GM19328 (cell line): Measurements from ENCODE around the gene ACOT13.
"Not testable (repeated sequence)": the region's sequence is repeated elsewhere in the genome, so short reads cannot be mapped to it uniquely, and the experiment has no call there.

Experiments used
- ATAC-seq: cut with Tn5 transposase; IDR thresholded peaks from one replicate; pipeline ENCODE4 v1.9.1; 2021; ENCODE audit warnings: mild to moderate bottlenecking, moderate library complexity; ENCODE audit not compliant: unreplicated experiment

The ACOT13 gene

DNA sequence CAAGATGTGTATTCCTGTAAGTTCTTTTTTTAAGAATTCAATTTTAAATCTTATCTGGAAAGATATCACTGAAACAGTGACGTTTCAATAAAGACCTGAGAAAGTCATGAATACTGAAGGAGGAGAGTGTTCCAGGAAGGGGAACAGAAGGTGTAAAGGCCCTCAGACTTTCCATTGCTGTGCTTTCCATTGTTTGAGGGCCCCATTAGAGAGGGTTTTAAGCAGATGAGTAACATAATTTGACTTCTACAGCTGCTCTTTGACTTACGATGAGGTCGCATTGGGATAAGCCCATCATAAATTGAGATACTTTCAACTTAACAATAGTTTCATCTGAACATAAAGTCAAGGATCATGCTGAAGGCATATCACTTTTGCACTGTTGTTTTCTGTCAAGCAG, 24.7 kb downstream of the ACOT13 start:
- ATAC-seq = no peak

DNA sequence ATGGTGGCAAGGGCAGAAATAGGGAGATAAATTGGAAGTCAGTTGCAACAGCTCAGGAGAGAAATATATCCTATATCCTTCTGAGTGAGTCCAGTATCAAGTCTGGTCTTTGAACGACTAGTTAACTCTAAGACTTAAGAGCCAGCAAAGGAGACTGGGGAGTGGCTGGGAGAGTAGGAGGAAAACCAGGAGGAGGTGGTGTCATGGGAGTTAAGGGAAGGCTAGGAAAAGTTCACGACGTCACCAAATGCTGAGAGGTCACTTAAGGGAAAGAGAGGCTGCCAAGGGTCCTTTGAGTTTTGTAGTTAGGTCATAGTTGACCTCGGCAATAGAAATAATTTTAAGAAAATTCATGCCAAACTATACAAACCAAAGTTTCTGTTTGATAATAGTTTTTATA, 25.1 kb downstream of the ACOT13 start:
- no peak for ATAC-seq

DNA sequence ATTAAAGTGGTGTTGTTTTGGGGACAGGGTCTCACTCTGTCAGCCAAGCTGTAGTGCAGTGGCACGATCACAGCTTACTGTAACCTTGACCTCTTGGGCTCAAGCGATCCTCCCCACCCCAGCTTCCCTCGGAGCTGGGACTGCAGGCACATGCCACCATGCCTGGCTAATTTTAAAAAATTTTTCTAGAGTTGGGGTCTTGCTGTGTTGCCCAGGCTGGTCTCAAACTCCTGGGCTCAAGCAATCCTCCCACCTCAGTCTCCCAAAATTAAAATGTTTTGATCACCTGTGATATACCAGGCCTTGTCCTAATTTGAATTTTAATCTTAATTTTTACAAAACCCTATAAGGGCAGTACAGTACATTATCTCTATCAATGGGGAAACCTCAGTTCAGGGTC, 25.5 kb downstream of the ACOT13 start:
- no peak for ATAC-seq

- no peak for ATAC-seq
These were observed 26.1 kb downstream of the ACOT13 start for GRCh38 chr6:24692848-24693592.

- no peak for ATAC-seq
These were observed 27.3 kb downstream of the ACOT13 start for GRCh38 chr6:24694198-24694597.

GRCh38 chr6:24695635-24696034, 28.8 kb downstream of the ACOT13 start:
- ATAC-seq = peak; percentile 57

GRCh38 chr6:24696097-24696496, 29.2 kb downstream of the ACOT13 start:
- no peak for ATAC-seq

DNA sequence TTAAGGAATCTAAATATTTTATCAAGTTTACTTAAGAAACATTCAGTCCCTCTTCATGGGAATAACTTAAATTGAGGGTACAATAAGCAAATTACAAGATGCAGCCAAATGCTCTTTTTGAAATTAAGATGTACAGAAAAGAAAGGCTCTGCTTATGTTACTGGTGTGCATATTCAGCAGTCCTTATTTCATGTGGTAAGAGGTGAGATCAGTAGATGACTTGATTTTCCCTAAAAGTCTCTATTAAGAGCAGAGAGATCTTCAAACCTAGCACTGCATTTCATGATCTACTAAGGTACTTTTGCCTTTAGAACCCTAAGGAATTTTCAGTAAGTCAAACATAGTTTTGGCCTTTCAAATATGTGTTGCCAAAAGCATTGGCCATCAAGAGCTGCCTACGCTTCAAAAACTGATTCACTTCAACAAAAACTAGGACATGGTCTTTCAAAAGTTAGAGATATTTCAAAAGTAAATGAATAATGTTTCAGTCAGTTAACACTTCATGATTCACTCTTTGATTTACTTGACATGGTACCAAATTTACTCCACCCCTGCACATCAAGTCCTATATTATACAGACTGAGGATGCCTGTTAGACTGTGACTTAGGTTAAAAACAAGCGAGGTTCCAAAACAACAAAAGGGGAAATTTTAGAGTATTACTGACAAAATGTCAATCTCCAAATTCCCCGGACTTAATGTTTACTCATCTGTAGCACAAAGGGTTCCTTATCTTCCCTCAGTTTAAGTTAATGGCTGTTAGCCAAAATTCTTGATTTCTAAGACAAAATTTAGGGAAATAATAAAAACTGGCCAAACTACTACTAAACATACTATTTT, 32.9 kb downstream of the ACOT13 start:
- no peak for ATAC-seq

DNA sequence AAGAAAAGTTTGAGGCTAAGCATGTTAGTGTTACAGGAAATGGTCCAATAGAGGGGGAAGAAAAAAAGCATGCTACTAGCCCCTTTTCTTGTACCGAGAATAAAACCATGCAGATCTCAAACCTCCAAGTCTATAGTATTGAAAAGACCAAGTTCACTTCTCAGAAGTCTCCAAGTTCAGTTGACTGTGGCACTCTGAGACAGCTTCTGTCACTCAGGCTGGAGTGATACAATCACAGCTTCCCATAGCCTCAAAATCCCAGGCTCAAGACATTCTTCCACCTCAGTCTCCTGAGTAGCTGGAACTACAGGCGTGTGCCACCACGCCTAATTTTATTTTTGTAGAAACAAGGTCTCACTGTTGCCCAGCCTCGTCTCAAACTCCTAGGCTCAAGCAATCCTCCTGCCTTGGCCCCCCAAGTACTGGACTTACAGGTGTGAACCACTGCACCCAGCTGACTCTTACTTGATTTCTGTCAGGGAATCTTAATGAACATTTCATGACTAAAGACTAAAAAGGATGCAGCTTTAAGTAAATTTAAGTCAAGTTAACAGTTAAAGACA, 35.9 kb downstream of the ACOT13 start:
- ATAC-seq = no peak

- ATAC-seq = no peak
These were observed 37.6 kb downstream of the ACOT13 start for GRCh38 chr6:24704468-24704867.

DNA sequence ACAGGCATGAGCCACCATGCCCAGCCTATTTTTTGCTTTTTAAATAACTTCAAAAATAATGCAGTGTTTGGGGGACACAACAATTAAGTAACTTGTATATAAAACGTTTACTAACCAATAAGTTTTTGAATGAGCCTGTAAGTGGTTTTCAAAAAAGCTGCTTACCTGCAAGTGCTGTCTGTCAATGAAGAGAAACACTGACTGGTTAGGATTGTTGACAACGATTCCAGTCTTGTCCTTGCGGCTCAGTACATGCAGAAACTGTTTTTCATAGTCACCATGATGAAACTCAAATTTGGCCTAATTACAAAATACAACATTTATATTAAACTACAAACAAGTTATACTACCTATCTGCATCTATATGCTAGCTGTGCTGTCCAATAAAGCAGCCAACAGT, 41.7 kb downstream of the ACOT13 start:
- no peak for ATAC-seq

DNA sequence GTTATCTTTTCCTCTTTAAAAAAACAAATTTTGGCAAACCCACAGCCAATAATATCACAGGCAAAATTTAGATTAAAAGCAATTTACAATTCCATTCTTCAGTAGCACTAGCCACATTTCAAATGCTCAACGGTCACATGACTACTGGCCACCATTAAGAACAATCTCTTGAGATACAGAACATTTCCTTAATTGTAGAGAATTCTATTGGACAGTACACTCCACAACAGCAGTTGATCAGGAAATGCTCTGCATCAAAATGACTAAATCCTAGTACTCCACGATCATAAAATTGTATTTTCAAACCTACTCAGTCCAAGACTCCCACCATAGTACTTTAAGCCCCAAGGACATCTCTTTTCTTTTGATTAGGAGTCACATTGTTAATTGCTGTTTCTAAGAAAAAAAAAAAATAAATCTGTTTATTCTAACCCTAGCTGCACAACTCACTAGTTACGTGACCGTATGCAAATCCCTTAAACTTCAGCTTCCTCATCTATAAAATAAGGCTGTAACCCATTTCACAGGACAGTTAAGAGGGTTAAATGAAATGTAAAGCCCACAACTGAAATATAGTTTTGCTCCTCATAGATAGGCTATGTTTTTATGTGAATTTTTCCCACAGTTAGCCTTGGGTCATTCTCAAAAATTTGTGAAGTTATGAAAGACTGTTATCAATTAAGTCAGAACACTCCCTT, 42.3 kb downstream of the ACOT13 start:
- ATAC-seq = no peak

DNA sequence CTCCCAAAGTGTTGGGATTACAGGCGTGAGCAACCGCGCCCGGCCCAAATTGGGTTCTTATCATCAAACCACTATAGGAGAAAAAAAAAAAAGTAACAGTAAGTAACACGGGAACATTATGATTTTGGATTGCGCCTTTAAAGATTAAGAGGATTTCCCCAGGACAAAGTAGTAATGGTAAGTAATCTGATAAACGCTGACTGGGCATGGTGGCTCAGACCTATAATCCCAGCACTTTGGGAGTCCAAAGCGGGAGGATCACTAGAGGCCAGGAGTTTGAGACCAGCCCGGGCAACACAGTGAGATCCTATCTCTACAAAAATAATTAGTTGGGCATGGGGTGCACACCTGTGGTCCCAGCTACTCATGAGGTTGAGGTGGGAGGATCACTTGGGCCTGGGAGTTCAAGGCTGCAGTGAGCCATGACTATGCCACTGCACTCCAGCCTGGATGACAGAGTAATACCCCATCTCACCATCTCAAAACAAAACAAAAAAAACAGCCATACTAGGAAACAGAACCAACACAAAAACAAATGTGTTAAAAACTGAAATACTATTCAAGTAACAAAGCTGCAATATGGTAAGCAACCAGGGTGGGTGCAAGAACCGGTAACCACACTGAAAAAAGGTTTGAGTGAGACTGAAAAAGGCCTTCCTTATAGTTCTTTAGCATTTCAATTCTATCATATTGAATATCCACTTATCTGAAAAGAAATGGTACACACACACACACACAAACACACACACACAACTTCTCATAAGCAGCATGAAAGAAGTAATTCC, 43.8 kb downstream of the ACOT13 start:
- no peak for ATAC-seq

DNA sequence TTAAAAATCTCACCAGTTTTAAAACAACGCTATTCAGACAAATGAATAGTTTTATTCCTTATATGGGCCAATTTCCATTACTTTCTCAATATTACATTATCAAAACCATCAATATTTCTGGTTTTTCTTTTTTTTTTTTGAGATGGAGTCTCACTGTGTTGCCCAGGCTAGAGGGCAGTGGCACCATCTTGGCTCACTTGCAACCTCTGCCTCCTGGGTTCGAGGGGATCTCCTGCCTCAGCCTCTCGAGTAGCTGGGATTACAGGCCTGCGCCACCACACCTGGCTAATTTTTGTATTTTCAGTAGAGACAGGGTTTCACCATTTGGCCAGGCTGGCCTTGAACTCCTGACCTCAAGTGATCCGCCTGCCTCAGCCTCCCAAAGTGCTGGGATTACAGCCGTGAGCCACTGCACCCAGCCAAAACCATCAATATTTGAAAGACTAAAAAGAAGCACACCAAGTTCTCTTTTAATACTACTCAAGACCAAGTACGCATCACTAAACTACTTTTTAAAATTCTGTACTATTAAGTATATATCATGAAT, 49.8 kb downstream of the ACOT13 start:
- not testable (repeated sequence) for ATAC-seq

GRCh38 chr6:24718449-24719124, 51.7 kb downstream of the ACOT13 start:
- ATAC-seq = no peak

GRCh38 chr6:24719125-24719971, 52.5 kb downstream of the ACOT13 start, which contains the start of gene C6orf62:
Gene C6orf62 (minus strand): TSS chr6:24719154. CDS start chr6:24718668, 486 bp downstream.
- ATAC-seq = no peak

GRCh38 chr6:24720131-24720603, 53.3 kb downstream of the ACOT13 start:
- ATAC-seq = no peak
